CD8-positive, alpha-beta memory T cell (primary cell): Measurements from ENCODE around the gene DUSP7. TPM values are rescaled to one million over a fixed set of nuclear protein-coding genes. Genes with fewer than 3 reads are reported as not detected.
A peak's percentile ranks its signal among the peaks of the same experiment; 100 is the strongest.

Experiments
- CTCF ChIA-PET: fragments of 350-600 bp; sonication (Branson Sonifier 250); formaldehyde crosslinking; loops from one replicate; lab custom pipeline; 2021; ENCODE audit warnings: antibody characterized with exemption; lab: Charles Lee
- POLR2A ChIA-PET: fragments of 350-600 bp; sonication (Branson Sonifier 250); formaldehyde crosslinking; loops from one replicate; lab custom pipeline; 2021; ENCODE audit warnings: antibody characterized with exemption; lab: Charles Lee
- DNase-seq, 5 donors: peaks; one replicate each; pipeline versions ENCODE4 v3.0.0 to v3.0.0-alpha.2; 2020 to 2022; ENCODE audit warnings: mixed read lengths in 1 of 5
- H3K27ac ChIP-seq: one replicate; pipeline ENCODE4 v1.7.0; 2013; ENCODE audit warnings: low read depth, mild to moderate bottlenecking, low read length, moderate library complexity
- H3K27me3 ChIP-seq: 2 replicates; pipeline ENCODE4 v1.7.0; 2013; ENCODE audit warnings: low read length, mild to moderate bottlenecking; ENCODE audit not compliant: insufficient read depth, poor library complexity, severe bottlenecking
- H3K36me3 ChIP-seq: 2 replicates; pipeline ENCODE4 v1.7.0; 2013; ENCODE audit warnings: mild to moderate bottlenecking, low read length, moderate library complexity; ENCODE audit not compliant: insufficient read depth
- H3K4me1 ChIP-seq: 2 replicates; pipeline ENCODE4 v1.7.0; 2013; ENCODE audit warnings: mild to moderate bottlenecking, low read length, moderate library complexity; ENCODE audit not compliant: insufficient read depth
- H3K4me3 ChIP-seq: 2 replicates; pipeline ENCODE4 v1.7.0; 2013; ENCODE audit warnings: mild to moderate bottlenecking, low read length
- H3K9me3 ChIP-seq: 2 replicates; pipeline ENCODE4 v1.7.0; 2013; ENCODE audit warnings: mild to moderate bottlenecking, low read length
- H3K27ac Mint-ChIP-seq, 8 donors: one replicate each; pipeline ENCODE4 v1.8.0; 2020 to 2021; ENCODE audit warnings: mixed read lengths in 8 of 8, mild to moderate bottlenecking in 6 of 8, inconsistent platforms in 3 of 8, moderate library complexity in 3 of 8
- H3K27me3 Mint-ChIP-seq, 2 donors: one replicate each; pipeline ENCODE4 v1.8.0; 2020 to 2021; ENCODE audit warnings: mixed read lengths in 2 of 2, mild to moderate bottlenecking in 1 of 2, moderate library complexity in 1 of 2
- H3K36me3 Mint-ChIP-seq, 3 donors: one replicate each; pipeline ENCODE4 v1.8.0; 2020 to 2021; ENCODE audit warnings: mixed read lengths in 3 of 3, inconsistent platforms in 1 of 3, mild to moderate bottlenecking in 1 of 3
- H3K4me1 Mint-ChIP-seq, 3 donors: one replicate each; pipeline ENCODE4 v1.8.0; 2020 to 2021; ENCODE audit warnings: mixed read lengths in 3 of 3, inconsistent platforms in 1 of 3, mild to moderate bottlenecking in 1 of 3
- H3K4me3 Mint-ChIP-seq, 7 donors: one replicate each; pipeline ENCODE4 v1.8.0; 2020 to 2021; ENCODE audit warnings: mixed read lengths in 7 of 7, mild to moderate bottlenecking in 6 of 7, moderate library complexity in 4 of 7, inconsistent platforms in 2 of 7
- H3K9me3 Mint-ChIP-seq, 5 donors: one replicate each; pipeline ENCODE4 v1.8.0; 2020 to 2022; ENCODE audit warnings: mixed read lengths in 5 of 5, mild to moderate bottlenecking in 3 of 5, moderate library complexity in 2 of 5, inconsistent platforms in 1 of 5
- polyA plus RNA-seq: library from polyadenylated mRNA; unstranded; fragments of 300-500 nt; fragmentation: Illumina TruSeq; gene quantifications from one replicate; pipeline ENCODE4 v1.2.3, GENCODE V29; 2021
- total RNA-seq, 2 experiments: library from RNA; stranded (reverse); gene quantifications; one replicate each; pipeline ENCODE4 v1.2.3, GENCODE V29; 2021

The DUSP7 gene
- total and polyA plus RNA-seq, 3 experiments from 2014 or later, result 7.2 to 27.2 (median 26.3) TPM

DNA sequence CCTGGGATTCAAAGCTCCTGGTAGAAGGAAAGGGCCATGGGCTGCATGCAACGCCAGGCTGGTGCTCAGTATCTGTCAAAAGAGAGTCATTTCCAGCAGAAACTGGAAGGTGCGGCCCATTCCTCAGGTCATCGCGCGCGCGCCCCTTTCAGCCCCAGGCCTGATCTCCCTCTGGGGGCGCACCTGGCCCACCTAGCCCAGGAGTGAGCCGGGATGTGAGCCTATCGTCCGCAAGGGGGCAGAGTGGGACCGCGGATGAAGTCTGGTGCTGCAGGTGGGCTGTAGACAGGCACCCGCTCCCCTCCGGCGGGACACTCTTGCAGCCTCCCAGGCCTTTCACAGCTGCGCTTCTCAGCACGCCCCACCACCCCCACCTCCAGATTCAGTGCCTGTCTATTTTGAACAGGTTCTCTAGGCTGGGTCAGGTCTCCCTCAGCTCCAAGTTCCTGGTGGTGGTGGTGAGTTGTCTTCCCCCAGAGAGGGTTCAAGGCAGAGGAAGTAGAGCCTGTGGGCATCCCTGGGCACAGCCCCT, 54.9 kb downstream of the DUSP7 start:
- H3K27ac Mint-ChIP-seq, result peak overlapping the region in 2 of 8 donors; percentile 11 to 28
- Histone ChIP-seq H3K4me3 (no peak overlapping the region), H3K9me3 (no peaks in the 10 kb centered on the region), H3K27me3 (no peaks in the 10 kb centered on the region), H3K27ac (no peak overlapping the region), H3K4me1 (peaks cover 19% of the 10 kb centered on the region), H3K36me3 (no peaks in the 10 kb centered on the region)
- H3K4me3 Mint-ChIP-seq, result peak overlapping the region in 2 of 7 donors; percentile 2 to 7
- H3K4me1 Mint-ChIP-seq, result peaks cover 7 to 15% (median 10%) of the 10 kb centered on the region in 3 donors
- POLR2A ChIA-PET, result interaction anchor here (0.6 to 1.4 kb wide), 2 partner anchors 122 to 146 kb away, joined by 3 to 5 read pairs; no protein-coding TSS in a partner anchor
- H3K27me3 Mint-ChIP-seq, result peaks cover 0 to 1% of the 10 kb centered on the region in 2 donors
- H3K9me3 Mint-ChIP-seq, result no peaks in the 10 kb centered on the region
- CTCF ChIA-PET, result interaction anchor here (0.6 to 6.1 kb wide), 34 partner anchors 10 to 445 kb away, joined by 3 to 79 read pairs (median 4); partner anchors contain the start of genes ABHD14B, DUSP7, POC1A and RRP9
- H3K36me3 Mint-ChIP-seq, result no peaks in the 10 kb centered on the region
- peak; percentile 80 to 92 (median 87) for DNase-seq

DNA sequence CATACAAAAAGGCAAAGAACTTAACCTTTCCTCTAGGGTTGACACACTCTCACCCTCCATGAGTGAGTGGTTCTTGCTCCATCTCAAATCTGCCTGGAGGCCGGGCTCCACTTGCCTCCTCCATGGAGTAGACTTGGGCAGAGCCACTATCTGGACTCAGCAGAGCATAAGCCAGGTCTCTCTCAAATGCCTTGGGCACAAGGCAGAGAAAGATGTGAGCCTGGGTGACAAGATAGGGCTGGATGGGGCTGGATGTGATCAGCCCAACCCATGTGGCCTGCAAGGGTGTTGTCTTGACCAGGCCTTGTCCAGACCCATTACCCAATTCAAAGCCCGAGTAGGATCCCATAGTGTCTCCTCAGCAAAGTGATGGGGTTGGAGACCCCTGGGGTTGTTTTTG, 56.5 kb downstream of the DUSP7 start:
- peak overlapping the region in 1 of 8 donors; percentile 78 for H3K27ac Mint-ChIP-seq
- CTCF ChIA-PET, result interaction anchor here (3.6 to 6.1 kb wide), 3 partner anchors 57 to 144 kb away, joined by 13 to 79 read pairs (median 74); no protein-coding TSS in a partner anchor

More for the DNA sequence above, 56.5 kb downstream of the DUSP7 start:
- DNase-seq, result no peak
- no peak overlapping the region for H3K4me3 ChIP-seq
- peaks cover 1% of the 10 kb centered on the region for H3K36me3 ChIP-seq
- no peaks in the 10 kb centered on the region for H3K27me3 ChIP-seq
- peaks cover 16% of the 10 kb centered on the region for H3K4me1 ChIP-seq
- H3K4me1 Mint-ChIP-seq, result peaks cover 19 to 23% (median 20%) of the 10 kb centered on the region in 3 donors
- POLR2A ChIA-PET, result no interaction called here
- no peaks in the 10 kb centered on the region for H3K9me3 Mint-ChIP-seq
- no peaks in the 10 kb centered on the region for H3K9me3 ChIP-seq
- no peak overlapping the region for H3K27ac ChIP-seq
- peaks cover 0 to 10% (median 3%) of the 10 kb centered on the region in 3 donors for H3K36me3 Mint-ChIP-seq
- peaks cover 0 to 1% of the 10 kb centered on the region in 2 donors for H3K27me3 Mint-ChIP-seq
- H3K4me3 Mint-ChIP-seq, result peak overlapping the region in 1 of 7 donors; percentile 57

Other genes with a start within 250 kb of the DUSP7 start
- gene IQCF2, start 195.0 kb downstream of the DUSP7 start, total RNA-seq, result not detected
- not detected for gene IQCF2, start 195.0 kb downstream of the DUSP7 start, polyA plus RNA-seq
- gene IQCF5, start 181.0 kb downstream of the DUSP7 start, total RNA-seq, result not detected
- gene IQCF5, start 181.0 kb downstream of the DUSP7 start, polyA plus RNA-seq, result not detected
- not detected for gene IQCF1, start 153.2 kb downstream of the DUSP7 start, total RNA-seq
- gene IQCF1, start 153.2 kb downstream of the DUSP7 start, polyA plus RNA-seq, result not detected
- gene RRP9, start 114.7 kb downstream of the DUSP7 start, total RNA-seq, result 10 to 100 TPM; 82.7 to 87.0 TPM
- gene RRP9, start 114.7 kb downstream of the DUSP7 start, polyA plus RNA-seq, result 25.3 TPM
- gene PARP3, start 114.2 kb downstream of the DUSP7 start, total RNA-seq, result 10 to 100 TPM in 1 of 2 experiments, 1 to 10 TPM in 1; 9.5 to 11.5 TPM
- 5.9 TPM for gene PARP3, start 114.2 kb downstream of the DUSP7 start, polyA plus RNA-seq
- gene GPR62, start 101.2 kb downstream of the DUSP7 start, total RNA-seq, result not detected
- not detected for gene GPR62, start 101.2 kb downstream of the DUSP7 start, polyA plus RNA-seq
- gene PCBP4, start 89.1 kb downstream of the DUSP7 start, total RNA-seq, result 10 to 100 TPM in 1 of 2 experiments, 1 to 10 TPM in 1; 9.7 to 12.5 TPM
- 12.5 TPM for gene PCBP4, start 89.1 kb downstream of the DUSP7 start, polyA plus RNA-seq
- gene ABHD14B, start 82.5 kb downstream of the DUSP7 start, total RNA-seq, result 10 to 100 TPM; 56.1 to 56.7 TPM
- 97.2 TPM for gene ABHD14B, start 82.5 kb downstream of the DUSP7 start, polyA plus RNA-seq
- 10 to 100 TPM; 14.4 to 16.0 TPM for gene ABHD14A, start 81.5 kb downstream of the DUSP7 start, total RNA-seq
- gene ABHD14A, start 81.5 kb downstream of the DUSP7 start, polyA plus RNA-seq, result 117 TPM
- 10 to 100 TPM; 46.1 to 49.0 TPM for gene ACY1, start 73.0 kb downstream of the DUSP7 start, total RNA-seq
- 13.8 TPM for gene ACY1, start 73.0 kb downstream of the DUSP7 start, polyA plus RNA-seq
- gene RPL29, start 60.7 kb downstream of the DUSP7 start, total RNA-seq, result 1,000 to 10,000 TPM; 1,367 to 1,382 TPM
- gene RPL29, start 60.7 kb downstream of the DUSP7 start, polyA plus RNA-seq, result 1,261 TPM
- 10 to 100 TPM; 22.6 to 22.7 TPM for gene POC1A, start 97.9 kb upstream of the DUSP7 start, total RNA-seq
- gene POC1A, start 97.9 kb upstream of the DUSP7 start, polyA plus RNA-seq, result 1.5 TPM
- gene ALAS1, start 141.6 kb upstream of the DUSP7 start, total RNA-seq, result 10 to 100 TPM; 72.2 to 73.0 TPM
- 32.9 TPM for gene ALAS1, start 141.6 kb upstream of the DUSP7 start, polyA plus RNA-seq
- under 1 TPM; 0.16 to 0.22 TPM for gene TLR9, start 169.1 kb upstream of the DUSP7 start, total RNA-seq
- 0.16 TPM for gene TLR9, start 169.1 kb upstream of the DUSP7 start, polyA plus RNA-seq
- 100 to 1,000 TPM in 1 of 2 experiments, 10 to 100 TPM in 1; 98.2 to 101 TPM for gene TWF2, start 182.6 kb upstream of the DUSP7 start, total RNA-seq
- gene TWF2, start 182.6 kb upstream of the DUSP7 start, polyA plus RNA-seq, result 138 TPM
- gene PPM1M, start 189.2 kb upstream of the DUSP7 start, total RNA-seq, result 10 to 100 TPM; 56.6 to 60.8 TPM
- gene PPM1M, start 189.2 kb upstream of the DUSP7 start, polyA plus RNA-seq, result 81.8 TPM
- 100 to 1,000 TPM; 133 to 140 TPM for gene WDR82, start 222.1 kb upstream of the DUSP7 start, total RNA-seq
- gene WDR82, start 222.1 kb upstream of the DUSP7 start, polyA plus RNA-seq, result 133 TPM
- 10 to 100 TPM; 21.2 to 21.4 TPM for gene GLYCTK, start 231.3 kb upstream of the DUSP7 start, total RNA-seq
- 9.7 TPM for gene GLYCTK, start 231.3 kb upstream of the DUSP7 start, polyA plus RNA-seq